Hippocampal formation (tissue), 2 donors: ENCODE measurements around the gene KSR2.

Source experiments
- DNase-seq, 2 donors: peaks; one replicate each; lab custom pipeline; 2025; lab: John Stamatoyannopoulos, UW

The KSR2 gene

GRCh38 chr12:117530796-117531195 lies 438.0 kb downstream of the KSR2 start:
- no peak for DNase-seq

DNA sequence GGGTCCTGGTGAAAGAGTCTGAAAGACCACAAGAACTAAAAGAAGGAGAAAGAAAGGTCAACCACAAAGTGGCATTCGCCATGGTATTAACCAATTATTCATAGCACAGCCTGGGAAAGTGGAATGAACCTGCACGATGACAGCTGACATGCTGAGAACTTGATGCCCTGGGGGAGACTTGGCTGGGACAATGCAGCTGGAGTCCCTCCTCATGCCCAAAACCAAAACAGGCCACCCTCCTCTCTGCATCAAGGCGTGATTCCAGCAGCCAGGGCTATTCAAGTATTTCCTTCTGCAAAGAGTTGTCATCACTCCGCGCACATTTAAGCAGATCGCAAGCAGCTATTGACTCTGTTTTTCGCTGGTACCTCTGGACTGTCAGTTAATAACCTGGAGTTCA lies 440.3 kb downstream of the KSR2 start:
- DNase-seq = no peak

DNA sequence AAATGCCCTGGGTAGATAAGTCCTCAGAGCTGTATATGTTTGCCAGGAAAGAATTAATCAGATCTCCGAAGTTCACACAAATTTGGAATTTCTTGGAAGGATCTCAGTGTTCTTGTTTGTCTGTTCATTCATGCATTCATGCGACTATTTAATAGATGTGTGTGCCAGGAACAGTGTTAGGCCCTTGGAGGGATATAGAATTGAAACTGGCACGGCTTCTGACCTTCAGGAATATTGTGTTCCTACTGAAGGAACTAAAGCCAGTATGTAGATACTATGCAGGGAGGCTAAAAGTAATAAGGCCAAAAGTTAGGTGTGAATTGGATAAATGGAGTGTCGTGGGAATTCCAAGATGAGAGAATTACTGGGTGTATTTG lies 441.3 kb downstream of the KSR2 start:
- DNase-seq = no peak

DNA sequence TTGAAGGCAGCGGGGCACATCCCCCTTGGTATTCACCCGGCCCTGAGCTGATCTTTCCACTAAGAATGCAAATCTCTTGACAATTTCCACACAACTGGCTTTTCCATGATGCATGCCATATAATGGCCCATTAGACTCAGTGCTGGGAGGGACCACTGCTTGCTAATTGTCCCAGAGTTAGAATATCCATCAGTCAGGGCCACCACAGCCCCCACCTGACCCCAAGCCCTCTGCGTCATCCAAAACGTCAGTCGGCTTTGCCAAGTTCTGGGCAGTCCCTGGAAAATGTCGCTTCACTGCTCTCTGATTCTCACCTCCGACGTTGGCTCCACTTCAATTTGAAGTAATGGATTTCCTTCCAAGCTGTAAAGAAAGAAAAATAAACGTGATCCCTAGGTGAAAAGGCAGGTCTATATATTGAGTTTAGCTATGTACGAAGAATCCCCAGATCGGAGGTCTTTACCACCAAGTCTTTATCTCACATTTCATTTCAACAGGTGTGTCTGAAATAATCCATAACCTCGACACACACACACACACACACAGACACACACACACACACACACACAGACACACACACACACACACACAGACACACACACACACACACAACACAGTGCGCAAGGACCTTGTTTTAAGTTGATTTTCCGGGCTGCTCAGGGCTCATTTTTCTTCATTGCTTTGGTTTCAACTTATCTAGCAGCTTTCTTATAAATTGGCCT lies 441.9 kb downstream of the KSR2 start:
- DNase-seq = no peak

DNA sequence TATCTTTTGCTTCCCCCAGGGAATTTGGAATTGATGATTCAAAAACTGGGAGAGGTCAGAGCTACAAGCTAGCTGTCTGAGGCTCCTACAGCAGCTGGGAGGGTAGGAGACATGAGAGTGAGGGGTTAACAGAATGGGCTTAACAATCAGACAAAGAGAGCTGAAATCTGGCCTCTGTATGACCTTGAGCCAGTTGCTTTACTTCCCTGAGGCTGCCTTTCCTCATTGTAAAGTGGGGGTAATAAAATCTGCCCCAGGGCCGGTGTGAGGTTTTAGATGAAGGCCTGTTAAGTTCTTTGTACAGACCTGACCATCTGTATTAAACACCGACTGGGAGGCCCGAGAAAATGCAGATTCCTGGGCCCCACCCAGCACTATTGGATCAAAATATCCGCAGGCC lies 443.0 kb downstream of the KSR2 start:
- no peak for DNase-seq

DNA sequence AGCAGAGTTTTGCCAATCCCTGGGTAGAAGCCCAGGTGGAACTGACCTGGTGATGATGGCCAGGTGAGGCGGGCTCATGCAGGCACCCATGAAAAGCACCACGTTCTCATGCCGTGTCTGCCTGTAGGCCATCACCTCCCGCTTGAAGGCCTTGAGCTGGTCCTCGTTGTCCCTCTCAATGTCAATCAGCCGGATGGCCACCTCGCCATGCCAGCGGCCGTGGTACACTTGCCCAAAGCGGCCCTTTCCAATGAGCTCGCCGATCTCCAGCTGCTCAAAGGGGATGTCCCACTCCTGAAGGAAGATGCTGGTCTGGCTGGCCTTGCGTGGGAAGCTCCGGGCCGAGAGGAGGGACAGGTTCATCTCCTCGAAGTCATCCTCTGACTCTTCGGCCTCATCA lies 444.0 kb downstream of the KSR2 start:
- no peak for DNase-seq

DNA sequence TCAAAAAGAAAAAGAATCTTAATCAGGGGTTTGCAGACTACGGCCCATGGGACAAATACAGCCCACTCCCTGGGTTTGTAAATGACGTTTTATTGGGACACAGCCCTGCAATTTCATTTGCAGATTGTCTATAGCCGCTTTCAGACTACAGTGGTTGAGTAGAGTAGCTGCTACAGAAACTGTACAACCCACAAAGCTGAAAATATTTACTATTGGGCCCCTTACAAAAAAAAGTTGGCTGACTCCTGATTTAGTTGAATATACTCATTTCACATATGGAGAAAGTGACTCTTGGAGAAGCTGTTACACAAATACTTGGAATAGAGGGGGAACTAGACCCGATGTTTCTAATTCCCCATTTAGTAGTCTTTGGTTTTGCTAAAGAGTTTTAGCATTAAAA lies 444.8 kb downstream of the KSR2 start:
- no peak for DNase-seq

DNA sequence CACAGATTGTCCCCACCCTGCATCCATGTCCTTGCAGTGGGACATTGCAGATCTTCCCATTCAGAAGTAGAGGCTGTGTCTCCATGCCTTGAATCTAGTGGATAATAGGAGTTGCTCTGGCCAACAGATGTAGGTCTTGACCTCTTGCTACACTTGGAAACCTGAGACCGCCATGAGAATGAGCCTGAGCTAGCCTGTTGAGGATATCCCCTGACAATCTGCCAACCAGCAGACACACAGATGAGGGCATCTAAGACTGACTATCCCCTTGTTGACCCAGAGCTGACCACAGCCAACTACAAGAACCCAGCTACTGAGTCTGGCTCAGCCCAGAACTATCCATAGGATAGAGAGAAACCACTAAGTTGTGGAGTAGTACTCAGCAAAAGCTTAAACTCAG lies 446.2 kb downstream of the KSR2 start:
- DNase-seq = no peak

GRCh38 chr12:117521867-117522266 lies 446.9 kb downstream of the KSR2 start:
- no peak for DNase-seq

DNA sequence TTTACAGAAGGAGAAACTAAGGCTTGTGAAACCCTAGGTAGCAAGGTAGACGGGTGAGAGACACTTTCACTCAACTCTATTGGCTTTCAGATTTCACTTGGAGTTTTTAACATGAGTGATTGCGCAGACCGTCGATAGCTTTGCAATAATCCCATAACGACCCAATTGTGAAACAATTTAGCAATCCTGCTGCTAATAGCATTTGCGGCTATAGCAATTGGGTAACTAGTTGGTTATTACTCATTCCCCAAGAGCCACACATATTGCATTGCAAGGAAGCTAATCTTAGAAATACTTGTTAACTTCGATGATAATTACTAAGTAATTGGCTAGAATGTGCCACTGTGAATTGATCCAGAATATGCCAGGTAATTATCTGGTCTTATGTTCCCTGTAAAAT lies 447.4 kb downstream of the KSR2 start:
- no peak for DNase-seq

GRCh38 chr12:117518594-117519270 lies 450.1 kb downstream of the KSR2 start:
- no peak for DNase-seq

- no peak for DNase-seq
Observed at GRCh38 chr12:117517219-117517739, 451.5 kb downstream of the KSR2 start.

DNA sequence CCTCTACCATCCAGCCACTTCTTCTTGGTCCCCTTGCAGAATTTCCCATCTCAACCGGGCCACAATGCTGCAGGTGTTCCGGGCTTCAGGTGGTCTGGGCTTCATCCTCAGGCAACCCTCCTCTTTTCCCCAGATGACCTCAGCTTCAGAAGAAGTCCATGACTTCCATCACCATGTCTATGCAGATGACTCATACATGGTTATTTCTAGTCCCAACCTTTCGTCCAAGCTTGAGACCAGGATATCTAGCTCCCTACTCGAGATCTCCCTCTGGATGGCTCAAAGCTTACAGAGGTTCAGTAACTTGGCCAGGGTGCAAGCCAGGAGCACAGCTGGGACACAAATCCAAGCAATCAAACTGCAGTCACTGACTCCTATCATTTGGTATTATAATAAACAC lies 452.8 kb downstream of the KSR2 start:
- no peak for DNase-seq

DNA sequence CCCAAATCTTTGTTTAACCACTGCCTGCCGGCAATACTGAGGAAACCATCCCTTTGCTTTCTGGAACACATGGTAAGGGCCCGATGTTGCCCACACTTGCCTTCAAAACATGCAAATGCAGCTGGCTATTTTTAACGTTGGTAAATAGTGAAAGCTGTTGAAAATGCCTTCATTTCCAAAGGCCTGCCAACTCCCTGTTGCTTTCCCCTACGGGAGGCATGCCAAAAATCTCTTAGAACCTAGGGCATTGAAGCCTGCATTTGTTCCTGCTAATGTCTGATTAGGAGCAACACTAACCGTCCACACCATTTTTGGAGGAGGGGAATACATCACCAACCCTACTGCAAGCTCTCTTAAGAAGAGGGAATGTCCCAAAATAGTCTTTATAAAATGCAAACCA lies 454.8 kb downstream of the KSR2 start:
- DNase-seq = peak; percentile 6 to 54

DNA sequence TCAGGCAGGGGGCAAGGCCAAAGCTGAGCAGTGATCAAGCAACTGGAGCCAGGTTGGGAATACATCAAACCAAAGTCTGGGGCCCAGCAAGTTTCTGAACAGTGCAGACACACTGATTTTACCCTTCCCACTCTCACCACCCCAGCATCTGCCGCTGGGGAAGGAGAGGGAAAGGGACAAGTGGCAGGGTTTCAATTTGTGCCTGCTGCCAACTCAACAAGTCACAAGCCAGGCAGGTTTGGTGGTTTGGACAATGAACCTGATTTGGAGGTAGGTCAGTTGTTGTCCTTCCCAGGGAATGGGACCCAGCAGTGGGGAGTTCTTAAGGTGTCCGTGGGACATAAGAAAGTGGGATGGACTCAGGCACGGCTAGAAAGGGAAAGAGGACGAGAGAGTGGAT lies 455.4 kb downstream of the KSR2 start:
- no peak for DNase-seq

GRCh38 chr12:117508468-117508867 lies 460.3 kb downstream of the KSR2 start:
- DNase-seq = no peak

DNA sequence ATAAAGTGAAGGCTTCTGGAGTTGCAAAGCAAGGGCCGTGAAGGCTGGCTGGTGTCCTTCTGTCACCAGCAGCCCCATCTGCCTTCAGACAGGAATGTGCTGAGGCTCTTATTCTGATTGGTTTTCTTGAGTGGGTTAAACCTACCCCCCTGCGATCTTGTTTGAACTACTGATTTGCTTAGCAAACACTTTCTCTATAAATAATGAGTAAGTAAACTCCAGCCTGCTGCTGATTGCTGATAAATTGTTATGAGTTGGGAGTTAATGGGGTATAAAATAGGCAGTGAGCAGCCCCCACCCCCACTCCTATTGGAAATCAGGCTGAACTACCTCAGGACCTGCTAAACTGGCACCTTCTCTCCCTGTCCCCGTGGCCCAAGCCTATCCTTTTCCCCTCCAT lies 461.2 kb downstream of the KSR2 start:
- DNase-seq = no peak

DNA sequence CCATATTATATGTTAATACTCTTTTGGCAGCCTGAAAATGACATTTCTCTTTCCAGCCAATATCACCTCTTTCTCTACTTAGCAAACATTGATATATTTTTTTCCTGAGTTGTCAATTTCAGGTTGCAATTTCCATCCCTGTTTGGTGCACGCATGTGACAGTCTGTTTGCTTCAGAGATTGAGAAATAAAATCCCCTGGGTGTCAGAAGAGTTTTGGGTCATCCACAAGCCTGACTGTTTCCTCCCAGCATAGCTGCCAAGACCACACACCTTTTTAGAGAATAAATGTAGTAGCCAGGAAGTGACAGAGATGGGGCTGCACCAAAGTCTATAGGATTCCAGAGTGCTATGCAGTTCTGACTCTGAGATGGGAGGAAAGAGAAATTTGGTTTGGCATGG lies 462.5 kb downstream of the KSR2 start:
- DNase-seq = no peak

DNA sequence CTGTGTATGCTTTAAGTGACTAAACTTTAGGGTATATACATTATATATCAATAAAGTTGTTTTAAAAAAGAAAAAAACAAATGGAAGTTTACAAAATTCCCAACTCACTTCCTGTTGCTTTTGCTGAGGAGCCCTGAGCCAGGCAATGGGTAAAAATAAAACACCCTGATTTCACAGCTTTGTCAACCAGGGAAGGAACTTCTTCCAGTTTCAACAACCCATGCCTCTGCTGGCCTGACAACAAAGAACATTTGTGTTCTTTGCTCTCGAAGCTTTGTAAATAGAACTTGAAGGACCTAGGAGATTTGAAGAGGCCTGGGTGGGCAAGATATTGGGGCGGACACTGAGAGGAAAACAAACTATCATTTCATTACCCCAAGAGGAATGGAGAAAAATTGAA lies 466.2 kb downstream of the KSR2 start:
- no peak for DNase-seq

DNA sequence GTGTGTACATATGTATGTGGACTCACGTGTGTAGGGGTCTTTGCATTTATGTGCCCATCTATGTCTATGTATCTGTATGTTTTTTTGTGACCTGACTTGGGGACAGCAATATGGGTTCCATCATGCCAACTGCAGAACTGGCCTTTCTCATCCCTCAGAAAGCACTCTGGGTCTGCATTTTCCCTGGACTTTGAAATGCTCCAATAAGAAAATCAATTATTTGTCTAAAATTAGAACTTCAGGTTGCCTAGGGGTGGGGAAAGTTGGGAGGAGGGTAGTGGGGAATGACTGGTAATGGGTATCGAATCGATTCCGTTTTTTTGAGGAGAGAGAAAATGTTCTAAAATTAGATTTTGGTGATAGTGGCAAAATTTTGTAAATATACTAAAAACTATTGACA lies 466.6 kb downstream of the KSR2 start:
- DNase-seq = no peak

GRCh38 chr12:117501076-117501869 lies 467.5 kb downstream of the KSR2 start:
- DNase-seq = no peak

- no peak for DNase-seq
Observed at GRCh38 chr12:117499759-117500485, 468.9 kb downstream of the KSR2 start.
